Measurements from ENCODE around the gene RNF4. TPM values are rescaled to one million over a fixed set of nuclear protein-coding genes. Genes with fewer than 3 reads are reported as not detected.

RNF4 gene
- total RNA-seq, 1 donor from 2014 or later: 77.2 TPM

GRCh38 chr4:2551118-2551517, 82.2 kb downstream of the RNF4 start:
- H3K4me1 Mint-ChIP-seq (ENCODE audit: low read depth, unreplicated experiment): no peaks in the 10 kb centered on the region
- no peak for FAIRE-seq

DNA sequence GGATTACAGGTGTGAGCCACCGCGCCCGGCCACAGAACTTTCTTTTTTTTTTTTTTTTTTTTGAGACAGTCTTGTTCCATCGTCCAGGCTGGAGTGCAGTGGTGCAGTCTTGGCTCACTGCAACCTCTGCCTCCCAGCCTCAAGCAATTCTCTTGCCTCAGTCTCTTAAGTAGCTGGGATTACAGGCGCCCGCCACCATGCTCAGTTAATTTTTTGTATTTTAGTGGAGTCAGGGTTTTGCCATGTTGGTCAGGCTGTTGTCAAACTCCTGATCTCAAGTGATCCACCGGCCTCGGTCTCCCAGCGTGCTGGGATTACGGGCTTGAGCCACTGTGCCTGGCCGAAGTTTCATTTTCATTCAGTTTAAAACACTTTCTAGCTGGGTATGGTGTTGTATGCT, 83.9 kb downstream of the RNF4 start:
- Histone ChIP-seq H3K4me3 (ENCODE audit: insufficient read depth, low read depth, low read length) (no peak overlapping the region), H3K9me3 (ENCODE audit: insufficient read depth, low read depth, low read length) (no peaks in the 10 kb centered on the region), H3K9ac (ENCODE audit: low read length) (no peak overlapping the region), H3K4me1 (ENCODE audit: insufficient read depth, low read length) (no peaks in the 10 kb centered on the region), H4K20me1 (ENCODE audit: insufficient read depth, low read length) (peaks cover 85% of the 10 kb centered on the region), H3K27ac (ENCODE audit: low read depth, low read length) (no peak overlapping the region), H3K36me3 (ENCODE audit: insufficient read depth, low read length) (no peaks in the 10 kb centered on the region), H3K27me3 (ENCODE audit: insufficient read depth, low read length) (no peaks in the 10 kb centered on the region), H3K4me2 (ENCODE audit: low read length) (no peak overlapping the region), H3K79me2 (ENCODE audit: insufficient read depth, low read length) (peaks cover 96% of the 10 kb centered on the region), H2AFZ (ENCODE audit: low read depth, low read length) (no peak overlapping the region)
- DNase-seq (ENCODE audit: low read depth) (no peak), FAIRE-seq (no peak)
- Mint-ChIP-seq H3K27me3 (ENCODE audit: low read depth, unreplicated experiment) (no peaks in the 10 kb centered on the region), H3K36me3 (ENCODE audit: low read depth, unreplicated experiment) (no peaks in the 10 kb centered on the region), H3K4me3 (ENCODE audit: unreplicated experiment) (no peak overlapping the region), H3K4me1 (ENCODE audit: low read depth, unreplicated experiment) (no peaks in the 10 kb centered on the region), H3K9me3 (ENCODE audit: unreplicated experiment) (no peaks in the 10 kb centered on the region), H3K27ac (ENCODE audit: unreplicated experiment) (no peak overlapping the region)
- TF ChIP-seq EZH2 (IDR thresholded peaks at IDR 0.05; ENCODE audit: insufficient read depth, low read length): no peak
- TF ChIP-seq, protein P1, sequence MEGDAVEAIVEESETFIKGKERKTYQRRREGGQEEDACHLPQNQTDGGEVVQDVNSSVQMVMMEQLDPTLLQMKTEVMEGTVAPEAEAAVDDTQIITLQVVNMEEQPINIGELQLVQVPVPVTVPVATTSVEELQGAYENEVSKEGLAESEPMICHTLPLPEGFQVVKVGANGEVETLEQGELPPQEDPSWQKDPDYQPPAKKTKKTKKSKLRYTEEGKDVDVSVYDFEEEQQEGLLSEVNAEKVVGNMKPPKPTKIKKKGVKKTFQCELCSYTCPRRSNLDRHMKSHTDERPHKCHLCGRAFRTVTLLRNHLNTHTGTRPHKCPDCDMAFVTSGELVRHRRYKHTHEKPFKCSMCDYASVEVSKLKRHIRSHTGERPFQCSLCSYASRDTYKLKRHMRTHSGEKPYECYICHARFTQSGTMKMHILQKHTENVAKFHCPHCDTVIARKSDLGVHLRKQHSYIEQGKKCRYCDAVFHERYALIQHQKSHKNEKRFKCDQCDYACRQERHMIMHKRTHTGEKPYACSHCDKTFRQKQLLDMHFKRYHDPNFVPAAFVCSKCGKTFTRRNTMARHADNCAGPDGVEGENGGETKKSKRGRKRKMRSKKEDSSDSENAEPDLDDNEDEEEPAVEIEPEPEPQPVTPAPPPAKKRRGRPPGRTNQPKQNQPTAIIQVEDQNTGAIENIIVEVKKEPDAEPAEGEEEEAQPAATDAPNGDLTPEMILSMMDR (IDR thresholded peaks at IDR 0.05; ENCODE audit: insufficient read depth, low read depth, low read length): no peak

More at GRCh38 chr4:2551118-2551517, 82.2 kb downstream of the RNF4 start:
- Mint-ChIP-seq H3K27me3 (ENCODE audit: low read depth, unreplicated experiment) (no peaks in the 10 kb centered on the region), H3K36me3 (ENCODE audit: low read depth, unreplicated experiment) (no peaks in the 10 kb centered on the region), H3K4me3 (ENCODE audit: unreplicated experiment) (no peak overlapping the region), H3K9me3 (ENCODE audit: unreplicated experiment) (no peaks in the 10 kb centered on the region), H3K27ac (ENCODE audit: unreplicated experiment) (no peak overlapping the region)
- H3K36me3 ChIP-seq (ENCODE audit: insufficient read depth, low read length): no peaks in the 10 kb centered on the region
- H4K20me1 ChIP-seq (ENCODE audit: insufficient read depth, low read length): peaks cover 86% of the 10 kb centered on the region
- H3K27me3 ChIP-seq (ENCODE audit: insufficient read depth, low read length): no peaks in the 10 kb centered on the region
- H3K79me2 ChIP-seq (ENCODE audit: insufficient read depth, low read length): peaks cover 96% of the 10 kb centered on the region
- no peaks in the 10 kb centered on the region for H3K4me1 ChIP-seq (ENCODE audit: insufficient read depth, low read length)
- no peak overlapping the region for H3K4me3 ChIP-seq (ENCODE audit: insufficient read depth, low read depth, low read length)
- no peak overlapping the region for H3K9ac ChIP-seq (ENCODE audit: low read length)
- no peaks in the 10 kb centered on the region for H3K9me3 ChIP-seq (ENCODE audit: insufficient read depth, low read depth, low read length)
- H2AFZ ChIP-seq (ENCODE audit: low read depth, low read length): no peak overlapping the region
- no peak overlapping the region for H3K4me2 ChIP-seq (ENCODE audit: low read length)
- no peak for DNase-seq (ENCODE audit: low read depth)
- H3K27ac ChIP-seq (ENCODE audit: low read depth, low read length): no peak overlapping the region
- TF ChIP-seq EZH2 (IDR thresholded peaks at IDR 0.05; ENCODE audit: insufficient read depth, low read length): no peak
- TF ChIP-seq, protein P1 (IDR thresholded peaks at IDR 0.05; ENCODE audit: insufficient read depth, low read depth, low read length): no peak

- Histone ChIP-seq H3K4me2 (ENCODE audit: low read length) (no peak overlapping the region), H3K27me3 (ENCODE audit: insufficient read depth, low read length) (no peaks in the 10 kb centered on the region), H3K9me3 (ENCODE audit: insufficient read depth, low read depth, low read length) (no peaks in the 10 kb centered on the region), H3K79me2 (ENCODE audit: insufficient read depth, low read length) (peaks cover 99% of the 10 kb centered on the region), H2AFZ (ENCODE audit: low read depth, low read length) (no peak overlapping the region), H3K4me3 (ENCODE audit: insufficient read depth, low read depth, low read length) (no peak overlapping the region), H3K36me3 (ENCODE audit: insufficient read depth, low read length) (no peaks in the 10 kb centered on the region), H3K4me1 (ENCODE audit: insufficient read depth, low read length) (no peaks in the 10 kb centered on the region), H3K9ac (ENCODE audit: low read length) (no peak overlapping the region), H3K27ac (ENCODE audit: low read depth, low read length) (no peak overlapping the region), H4K20me1 (ENCODE audit: insufficient read depth, low read length) (peaks cover 98% of the 10 kb centered on the region)
- no peaks in the 10 kb centered on the region for H3K4me1 Mint-ChIP-seq (ENCODE audit: low read depth, unreplicated experiment)
- H3K36me3 Mint-ChIP-seq (ENCODE audit: low read depth, unreplicated experiment): no peaks in the 10 kb centered on the region
- FAIRE-seq (no peak), DNase-seq (ENCODE audit: low read depth) (no peak)
- TF ChIP-seq, protein P1 (IDR thresholded peaks at IDR 0.05; ENCODE audit: insufficient read depth, low read depth, low read length): no peak
- no peak for TF ChIP-seq EZH2 (IDR thresholded peaks at IDR 0.05; ENCODE audit: insufficient read depth, low read length)
- no peaks in the 10 kb centered on the region for H3K9me3 Mint-ChIP-seq (ENCODE audit: unreplicated experiment)
- no peak overlapping the region for H3K27ac Mint-ChIP-seq (ENCODE audit: unreplicated experiment)
- H3K27me3 Mint-ChIP-seq (ENCODE audit: low read depth, unreplicated experiment): no peaks in the 10 kb centered on the region
- no peak overlapping the region for H3K4me3 Mint-ChIP-seq (ENCODE audit: unreplicated experiment)
Measured at GRCh38 chr4:2558301-2558700, 89.4 kb downstream of the RNF4 start.
